Measurements from ENCODE around the gene BLMH.

The BLMH gene

DNA sequence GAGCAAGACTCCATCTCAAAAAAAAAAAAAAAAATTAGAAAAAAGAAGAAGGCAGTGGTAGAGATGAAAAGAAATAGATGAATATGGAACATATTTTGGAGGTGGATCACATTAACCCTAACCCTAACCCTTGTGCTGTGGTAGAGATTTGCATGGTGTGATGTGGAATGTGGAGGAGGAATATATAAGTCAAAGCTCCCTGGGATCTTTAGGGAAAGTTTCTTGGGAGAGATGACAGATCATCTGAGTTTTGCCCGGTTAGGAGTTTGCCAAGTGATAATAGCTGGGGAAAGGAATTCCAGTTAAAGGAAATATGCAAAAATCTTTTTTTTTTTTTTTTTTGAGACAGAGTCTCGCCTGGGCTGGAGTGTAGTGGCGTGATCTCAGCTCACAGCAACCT lies 13.0 kb upstream of the BLMH start:
- no peak overlapping the region for H3K4me3 ChIP-seq (ENCODE audit: insufficient read length, low read depth)
- H3K9ac ChIP-seq (ENCODE audit: insufficient read length, low read depth): no peak overlapping the region
- H3K27me3 ChIP-seq (ENCODE audit: insufficient read depth, insufficient read length): no peaks in the 10 kb centered on the region
- H3K36me3 ChIP-seq (ENCODE audit: insufficient read depth, insufficient read length, low read length): no peaks in the 10 kb centered on the region
- H3K9me3 ChIP-seq (ENCODE audit: insufficient read depth, low read length): peaks cover 5% of the 10 kb centered on the region
- no peak for TF ChIP-seq YY1 (IDR thresholded peaks at IDR 0.05; ENCODE audit: insufficient read depth, insufficient read length)
- DNase-seq (ENCODE audit: low read depth, low spot score): no peak
- H3K4me1 ChIP-seq (ENCODE audit: insufficient read depth, insufficient read length): no peaks in the 10 kb centered on the region

DNA sequence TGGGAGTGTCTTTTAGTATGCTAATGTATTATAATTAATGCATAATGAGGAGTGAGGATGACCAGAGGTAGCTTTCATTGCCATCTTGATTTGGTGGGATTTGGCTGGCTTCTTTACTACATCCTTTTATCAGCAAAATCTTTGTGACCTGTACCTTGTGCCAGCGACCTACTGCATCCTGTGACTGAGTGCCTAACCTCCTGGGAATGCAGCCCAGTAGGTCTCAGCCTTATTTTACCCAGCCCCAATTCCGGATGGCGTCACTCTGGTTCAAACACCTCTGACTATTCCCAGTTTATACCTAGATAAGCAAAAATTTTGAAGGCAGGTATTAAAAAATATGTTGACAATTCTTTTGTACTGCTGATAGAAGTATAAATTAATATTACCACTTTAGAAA lies 10.5 kb upstream of the BLMH start:
- no peaks in the 10 kb centered on the region for H3K27me3 ChIP-seq (ENCODE audit: insufficient read depth, insufficient read length)
- H3K9me3 ChIP-seq (ENCODE audit: insufficient read depth, low read length): peaks cover 5% of the 10 kb centered on the region
- H3K4me3 ChIP-seq (ENCODE audit: insufficient read length, low read depth): no peak overlapping the region
- no peak for DNase-seq (ENCODE audit: low read depth, low spot score)
- no peaks in the 10 kb centered on the region for H3K4me1 ChIP-seq (ENCODE audit: insufficient read depth, insufficient read length)
- H3K9ac ChIP-seq (ENCODE audit: insufficient read length, low read depth): no peak overlapping the region
- TF ChIP-seq YY1 (IDR thresholded peaks at IDR 0.05; ENCODE audit: insufficient read depth, insufficient read length) (no peak), ZNF274 (IDR thresholded peaks at IDR 0.05; ENCODE audit: low read depth, low read length) (no peak), SUZ12 (IDR thresholded peaks at IDR 0.05; ENCODE audit: extremely low read depth, insufficient read depth, insufficient read length) (no peak)
- no peaks in the 10 kb centered on the region for H3K36me3 ChIP-seq (ENCODE audit: insufficient read depth, insufficient read length, low read length)

DNA sequence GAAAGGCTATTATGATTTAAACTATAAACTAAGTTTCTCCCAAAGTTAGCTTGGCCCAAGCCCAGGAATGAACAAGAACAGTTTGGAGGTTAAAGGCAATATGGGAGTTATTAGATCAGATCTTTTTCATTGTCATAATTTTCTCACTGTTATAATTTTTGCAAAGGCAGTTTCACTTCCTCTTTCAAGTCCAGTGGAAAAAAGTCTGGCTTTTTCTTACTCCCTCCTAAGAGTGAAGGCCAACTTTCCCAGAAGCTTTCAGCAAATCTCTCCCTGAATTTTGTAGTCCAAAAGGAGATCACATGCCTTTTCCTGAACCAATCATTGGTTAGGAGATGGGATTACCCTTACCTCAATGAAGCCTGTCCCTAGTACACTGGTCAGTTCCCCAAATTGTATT lies 9.1 kb upstream of the BLMH start:
- Histone ChIP-seq H3K4me3 (ENCODE audit: insufficient read length, low read depth) (no peak overlapping the region), H3K9ac (ENCODE audit: insufficient read length, low read depth) (no peak overlapping the region), H3K9me3 (ENCODE audit: insufficient read depth, low read length) (peaks cover 5% of the 10 kb centered on the region), H3K4me1 (ENCODE audit: insufficient read depth, insufficient read length) (no peaks in the 10 kb centered on the region), H3K27me3 (ENCODE audit: insufficient read depth, insufficient read length) (no peaks in the 10 kb centered on the region), H3K36me3 (ENCODE audit: insufficient read depth, insufficient read length, low read length) (no peaks in the 10 kb centered on the region)
- no peak for DNase-seq (ENCODE audit: low read depth, low spot score)
- no peak for TF ChIP-seq SUZ12 (IDR thresholded peaks at IDR 0.05; ENCODE audit: extremely low read depth, insufficient read depth, insufficient read length)
- TF ChIP-seq ZNF274 (IDR thresholded peaks at IDR 0.05; ENCODE audit: low read depth, low read length): no peak
- TF ChIP-seq YY1 (IDR thresholded peaks at IDR 0.05; ENCODE audit: insufficient read depth, insufficient read length): no peak

DNA sequence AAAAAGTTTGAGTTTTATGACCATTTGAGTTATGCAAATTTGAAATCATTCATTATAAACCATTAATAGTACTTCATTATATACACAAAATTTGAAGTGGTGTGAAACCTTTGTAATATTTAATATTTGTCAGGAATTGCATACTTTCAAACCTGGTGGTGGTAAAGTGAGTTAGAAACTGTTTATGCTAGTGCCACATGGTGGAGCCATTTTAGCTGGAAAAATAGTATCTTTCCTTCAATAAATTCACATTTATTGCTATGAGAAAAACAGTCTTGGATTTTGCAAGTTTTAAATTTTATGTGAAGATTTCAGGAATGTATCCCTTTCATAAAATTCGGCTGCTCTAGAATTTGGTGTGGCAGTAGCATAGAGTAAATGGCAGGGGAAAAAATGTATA lies 7.3 kb upstream of the BLMH start:
- Histone ChIP-seq H3K36me3 (ENCODE audit: insufficient read depth, insufficient read length, low read length) (no peaks in the 10 kb centered on the region), H3K4me1 (ENCODE audit: insufficient read depth, insufficient read length) (no peaks in the 10 kb centered on the region), H3K9ac (ENCODE audit: insufficient read length, low read depth) (no peak overlapping the region), H3K4me3 (ENCODE audit: insufficient read length, low read depth) (no peak overlapping the region), H3K9me3 (ENCODE audit: insufficient read depth, low read length) (peaks cover 5% of the 10 kb centered on the region), H3K27me3 (ENCODE audit: insufficient read depth, insufficient read length) (no peaks in the 10 kb centered on the region)
- TF ChIP-seq YY1 (IDR thresholded peaks at IDR 0.05; ENCODE audit: insufficient read depth, insufficient read length) (no peak), SUZ12 (IDR thresholded peaks at IDR 0.05; ENCODE audit: extremely low read depth, insufficient read depth, insufficient read length) (no peak), ZNF274 (IDR thresholded peaks at IDR 0.05; ENCODE audit: low read depth, low read length) (no peak)
- DNase-seq (ENCODE audit: low read depth, low spot score): no peak

DNA sequence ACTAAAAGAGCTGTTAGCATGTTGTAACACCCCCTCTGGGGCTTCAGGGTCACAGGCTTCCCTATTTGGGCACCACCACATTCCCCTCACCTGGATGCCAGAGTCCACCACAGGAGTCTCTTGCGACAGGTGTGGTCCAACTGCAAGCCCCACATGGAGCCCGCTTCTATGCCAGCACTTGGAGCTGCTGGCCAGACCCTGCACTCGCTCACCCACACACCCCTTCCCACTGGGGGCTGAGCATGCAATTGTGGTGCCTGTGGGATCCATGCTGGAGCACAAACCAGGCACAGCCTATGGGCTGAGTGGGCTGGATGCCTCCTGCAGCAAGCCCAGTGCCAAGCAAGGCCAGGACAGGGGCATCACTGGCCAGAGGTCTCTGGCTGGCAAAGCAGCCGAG lies 6.0 kb upstream of the BLMH start:
- DNase-seq (ENCODE audit: low read depth, low spot score): no peak
- TF ChIP-seq ZNF274 (IDR thresholded peaks at IDR 0.05; ENCODE audit: low read depth, low read length) (no peak), YY1 (IDR thresholded peaks at IDR 0.05; ENCODE audit: insufficient read depth, insufficient read length) (no peak), SUZ12 (IDR thresholded peaks at IDR 0.05; ENCODE audit: extremely low read depth, insufficient read depth, insufficient read length) (no peak)
- H3K4me3 ChIP-seq (ENCODE audit: insufficient read length, low read depth): no peak overlapping the region
- H3K9ac ChIP-seq (ENCODE audit: insufficient read length, low read depth): no peak overlapping the region
- no peaks in the 10 kb centered on the region for H3K36me3 ChIP-seq (ENCODE audit: insufficient read depth, insufficient read length, low read length)
- H3K4me1 ChIP-seq (ENCODE audit: insufficient read depth, insufficient read length): no peaks in the 10 kb centered on the region
- H3K9me3 ChIP-seq (ENCODE audit: insufficient read depth, low read length): peaks cover 5% of the 10 kb centered on the region
- no peaks in the 10 kb centered on the region for H3K27me3 ChIP-seq (ENCODE audit: insufficient read depth, insufficient read length)

DNA sequence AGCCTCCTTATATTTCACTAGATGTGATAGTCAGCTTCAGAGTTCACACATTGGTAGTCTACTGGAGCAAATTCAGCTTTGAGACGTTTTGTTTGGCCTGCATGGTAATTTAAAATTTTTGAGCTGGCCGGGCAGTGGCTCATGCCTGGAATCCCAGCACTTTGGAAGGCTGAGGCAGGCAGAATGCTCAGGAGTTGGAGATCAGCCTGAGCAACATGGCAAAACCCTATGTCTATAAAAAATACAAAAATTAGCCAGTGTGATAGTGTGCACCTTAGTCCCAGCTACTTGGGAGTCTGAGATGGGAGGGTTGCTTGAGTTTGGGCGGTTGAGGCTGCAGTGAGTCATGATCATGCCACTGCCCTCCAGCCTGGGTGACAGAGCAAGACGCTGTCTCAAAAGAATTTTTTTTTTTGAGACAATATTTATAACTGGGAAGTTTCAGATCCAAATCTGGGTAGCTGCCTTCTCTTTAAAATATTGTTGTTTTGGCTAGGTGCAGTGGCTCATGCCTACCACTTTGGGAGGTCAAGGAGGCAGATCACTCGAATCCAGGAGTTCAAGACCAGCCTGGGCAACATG lies 4.8 kb upstream of the BLMH start:
- DNase-seq (ENCODE audit: low read depth, low spot score): no peak
- Histone ChIP-seq H3K4me3 (ENCODE audit: insufficient read length, low read depth) (no peak overlapping the region), H3K9me3 (ENCODE audit: insufficient read depth, low read length) (peaks cover 5% of the 10 kb centered on the region), H3K4me1 (ENCODE audit: insufficient read depth, insufficient read length) (no peaks in the 10 kb centered on the region), H3K9ac (ENCODE audit: insufficient read length, low read depth) (no peak overlapping the region), H3K27me3 (ENCODE audit: insufficient read depth, insufficient read length) (no peaks in the 10 kb centered on the region), H3K36me3 (ENCODE audit: insufficient read depth, insufficient read length, low read length) (no peaks in the 10 kb centered on the region)
- TF ChIP-seq SUZ12 (IDR thresholded peaks at IDR 0.05; ENCODE audit: extremely low read depth, insufficient read depth, insufficient read length) (no peak), ZNF274 (IDR thresholded peaks at IDR 0.05; ENCODE audit: low read depth, low read length) (no peak), YY1 (IDR thresholded peaks at IDR 0.05; ENCODE audit: insufficient read depth, insufficient read length) (no peak)

DNA sequence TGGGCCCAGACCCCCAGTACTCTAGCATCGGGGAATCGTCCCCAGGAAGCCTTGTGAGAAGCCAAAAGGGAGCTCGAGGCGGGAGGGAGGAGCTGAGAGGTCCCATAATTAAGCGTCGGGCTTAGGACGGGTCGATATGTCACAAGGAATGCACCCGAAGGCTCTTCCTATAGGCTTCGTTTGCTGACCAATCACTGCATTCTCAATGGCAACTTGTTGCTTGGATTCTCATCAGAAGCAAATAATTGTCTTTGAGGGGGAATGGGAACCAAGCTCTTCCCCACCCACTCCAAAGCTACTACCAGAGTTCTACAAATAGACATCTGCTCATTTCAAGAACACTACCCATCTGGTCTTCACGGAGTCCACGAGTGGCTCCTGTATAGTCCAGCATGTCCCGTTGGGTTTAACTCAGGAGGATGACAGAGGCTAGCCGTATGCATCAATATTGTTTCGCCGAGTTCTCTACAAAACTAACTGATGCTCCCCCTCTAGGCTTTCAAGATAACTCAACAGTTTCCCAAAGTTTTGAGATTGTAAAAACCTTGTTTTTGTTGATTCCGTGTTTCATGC lies 628 bp upstream of the BLMH start:
- no peaks in the 10 kb centered on the region for H3K4me1 ChIP-seq (ENCODE audit: insufficient read depth, insufficient read length)
- H3K9me3 ChIP-seq (ENCODE audit: insufficient read depth, low read length): no peaks in the 10 kb centered on the region
- H3K27me3 ChIP-seq (ENCODE audit: insufficient read depth, insufficient read length): no peaks in the 10 kb centered on the region
- DNase-seq (ENCODE audit: low read depth, low spot score): peak; percentile 23
- H3K4me3 ChIP-seq (ENCODE audit: insufficient read length, low read depth): peak overlapping the region; percentile 78
- peak overlapping the region; percentile 81 for H3K9ac ChIP-seq (ENCODE audit: insufficient read length, low read depth)
- peaks cover 28% of the 10 kb centered on the region for H3K36me3 ChIP-seq (ENCODE audit: insufficient read depth, insufficient read length, low read length)
- no peak for TF ChIP-seq SUZ12 (IDR thresholded peaks at IDR 0.05; ENCODE audit: extremely low read depth, insufficient read depth, insufficient read length)
- no peak for TF ChIP-seq YY1 (IDR thresholded peaks at IDR 0.05; ENCODE audit: insufficient read depth, insufficient read length)
- TF ChIP-seq ZNF274 (IDR thresholded peaks at IDR 0.05; ENCODE audit: low read depth, low read length): no peak

All from NT2/D1 (cell line).